SK-N-MC (cell line): ENCODE measurements around the gene SULF2.

ENCODE experiments used
- EZH2 ChIP-seq: fragments of 200-600 bp; sonication (generic); IDR thresholded peaks from one replicate; pipeline ENCODE4 v1.6.1; 2017; ENCODE audit warnings: antibody characterized with exemption
- POLR2AphosphoS5 ChIP-seq: IDR thresholded peaks from 2 replicates; pipeline ENCODE4 v1.6.1; 2012; ENCODE audit warnings: mild to moderate bottlenecking, low read depth, low read length, borderline replicate concordance

DNA sequence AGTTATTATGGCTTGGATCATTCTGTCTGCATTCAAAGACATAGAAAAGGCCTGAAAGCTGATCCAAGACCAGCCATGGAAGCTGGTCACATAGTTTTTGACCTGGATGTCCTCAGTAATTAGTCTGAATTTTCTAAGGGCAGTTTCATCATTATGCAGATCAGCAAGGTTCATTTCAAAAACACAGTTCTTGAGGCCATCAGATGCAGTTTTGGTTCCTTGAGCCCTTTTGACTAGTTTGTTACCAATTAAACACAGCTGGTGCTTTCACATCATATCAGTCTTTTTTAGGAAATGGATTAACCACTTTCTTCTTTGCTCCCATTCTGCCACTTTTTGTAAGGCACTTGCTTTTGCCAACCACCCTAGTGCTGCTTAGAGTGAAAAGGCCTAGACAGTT lies 154.2 kb downstream of the SULF2 start:
- no peak for TF ChIP-seq POLR2AphosphoS5
- TF ChIP-seq EZH2, result no peak
